HG02798 (cell line): Measurements from ENCODE around the gene PCDHGC3.

Experiments
- ATAC-seq: cut with Tn5 transposase; IDR thresholded peaks from one replicate; pipeline ENCODE4 v1.9.1; 2021; ENCODE audit warnings: mild to moderate bottlenecking; ENCODE audit not compliant: unreplicated experiment, poor library complexity

The PCDHGC3 gene

GRCh38 chr5:141506381-141507155, 30.8 kb downstream of the PCDHGC3 start:
- no peak for ATAC-seq

- peak; percentile 41 for ATAC-seq
Observed at GRCh38 chr5:141507387-141508091, 31.8 kb downstream of the PCDHGC3 start.

GRCh38 chr5:141508440-141508797, 32.7 kb downstream of the PCDHGC3 start:
- no peak for ATAC-seq

GRCh38 chr5:141508798-141509611, 33.2 kb downstream of the PCDHGC3 start:
- ATAC-seq: no peak

GRCh38 chr5:141510160-141510559, 34.4 kb downstream of the PCDHGC3 start:
- ATAC-seq: no peak

GRCh38 chr5:141510850-141511601, 35.3 kb downstream of the PCDHGC3 start:
- ATAC-seq: peak; percentile 53

- ATAC-seq: no peak
Observed at GRCh38 chr5:141511771-141512325, 36.1 kb downstream of the PCDHGC3 start.

- ATAC-seq: peak; percentile 15
Observed at GRCh38 chr5:141512390-141512910, 36.7 kb downstream of the PCDHGC3 start.

- no peak for ATAC-seq
Observed at GRCh38 chr5:141512911-141513626, 37.3 kb downstream of the PCDHGC3 start.

- peak; percentile 39 for ATAC-seq
Observed at GRCh38 chr5:141513627-141514329, 38.0 kb downstream of the PCDHGC3 start.

GRCh38 chr5:141514330-141515133, 38.8 kb downstream of the PCDHGC3 start:
- peak; percentile 4 for ATAC-seq

GRCh38 chr5:141515141-141515540, 39.4 kb downstream of the PCDHGC3 start:
- ATAC-seq: no peak

- no peak for ATAC-seq
Observed at GRCh38 chr5:141515946-141516671, 40.3 kb downstream of the PCDHGC3 start.

GRCh38 chr5:141516672-141517025, 40.9 kb downstream of the PCDHGC3 start:
- no peak for ATAC-seq

- ATAC-seq: no peak
Observed at GRCh38 chr5:141517312-141517711, 41.5 kb downstream of the PCDHGC3 start.

- no peak for ATAC-seq
Observed at GRCh38 chr5:141517880-141518617, 42.3 kb downstream of the PCDHGC3 start.
